Ammon's horn (tissue), 1 donor: ENCODE measurements around the gene GPAT3.
"Not testable (repeated sequence)": the region's sequence is repeated elsewhere in the genome, so short reads cannot be mapped to it uniquely, and the experiment has no call there.

ENCODE experiments used
- DNase-seq: peaks from one replicate; pipeline ENCODE4 v3.0.0-alpha.2; 2016; ENCODE audit warnings: low spot score

Gene GPAT3

DNA sequence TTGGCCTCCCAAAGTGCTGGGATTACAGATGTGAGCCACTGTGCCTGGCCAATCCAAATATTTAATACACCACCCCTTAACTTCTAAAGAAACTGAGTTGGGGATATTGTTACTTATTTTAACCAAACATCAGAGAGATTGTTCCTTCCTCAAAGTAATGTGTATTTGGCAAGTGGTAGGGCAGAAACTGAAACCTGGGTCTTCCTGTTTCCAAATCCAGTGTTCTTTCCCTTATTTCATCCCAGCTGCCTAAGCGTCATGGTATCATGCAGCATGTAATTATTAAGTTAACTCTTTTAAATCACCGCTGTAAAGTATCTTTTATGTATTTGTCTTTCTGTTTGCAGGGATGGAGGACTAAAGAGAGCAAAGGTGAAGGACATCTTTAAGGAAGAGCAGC, 68.4 kb downstream of the GPAT3 start:
- DNase-seq = peak; percentile 44

DNA sequence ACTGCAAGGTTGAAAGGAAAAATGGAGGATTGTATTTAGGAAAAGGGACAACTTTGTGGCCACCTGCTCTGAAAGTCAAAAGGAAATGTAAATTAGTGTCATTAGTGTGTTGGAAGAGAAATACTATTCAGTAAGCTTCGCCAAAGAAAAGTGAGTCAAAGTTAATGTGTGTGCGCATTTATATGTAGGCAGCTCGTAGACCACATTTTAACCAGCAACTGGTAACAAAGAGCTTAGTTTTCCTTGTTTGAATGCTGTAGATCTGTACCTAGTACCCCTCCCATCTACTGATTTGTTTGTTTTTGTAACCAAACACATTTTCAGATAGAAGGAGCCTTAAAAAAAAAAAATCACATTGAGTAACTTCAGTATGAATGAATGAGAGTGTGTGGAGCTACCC, 69.3 kb downstream of the GPAT3 start:
- no peak for DNase-seq

DNA sequence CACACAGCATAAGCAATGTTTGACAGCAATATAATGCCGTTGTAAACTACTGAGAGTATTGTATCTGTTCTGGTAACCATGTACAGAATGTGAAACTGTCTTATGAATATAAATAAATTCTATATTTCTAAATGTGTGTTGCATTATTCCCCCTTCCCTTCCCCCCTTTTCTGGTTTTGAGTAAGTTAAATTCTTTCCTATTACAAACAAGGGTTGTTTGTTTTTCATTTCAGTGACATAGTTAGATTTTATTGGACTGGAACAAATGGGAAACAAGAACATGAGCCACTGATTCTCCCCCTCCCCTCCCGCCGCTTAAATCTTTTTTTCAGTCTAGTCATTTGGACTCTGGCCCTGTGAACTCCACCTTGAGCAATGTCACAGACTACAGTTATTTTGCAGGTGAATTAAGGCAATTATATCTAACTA, 69.8 kb downstream of the GPAT3 start:
- DNase-seq = no peak

DNA sequence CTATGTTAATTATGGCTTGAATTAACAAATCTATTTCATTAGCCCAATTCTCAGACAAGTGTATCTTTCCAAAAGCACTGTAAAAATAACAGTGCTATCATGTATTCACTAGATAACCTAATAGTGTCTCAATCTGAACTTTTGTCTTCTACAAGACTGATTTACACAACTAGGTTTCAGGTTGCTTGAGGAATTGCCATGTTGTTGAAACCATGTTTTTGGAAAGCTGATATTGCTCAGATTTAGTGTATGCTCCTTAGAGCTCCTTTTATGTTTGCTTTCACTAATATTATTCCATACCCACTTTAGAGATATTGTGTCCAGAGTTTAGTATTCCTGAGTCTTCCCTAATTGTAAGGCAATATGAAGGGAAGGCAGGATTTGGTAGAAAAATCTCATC, 70.6 kb downstream of the GPAT3 start:
- no peak for DNase-seq

DNA sequence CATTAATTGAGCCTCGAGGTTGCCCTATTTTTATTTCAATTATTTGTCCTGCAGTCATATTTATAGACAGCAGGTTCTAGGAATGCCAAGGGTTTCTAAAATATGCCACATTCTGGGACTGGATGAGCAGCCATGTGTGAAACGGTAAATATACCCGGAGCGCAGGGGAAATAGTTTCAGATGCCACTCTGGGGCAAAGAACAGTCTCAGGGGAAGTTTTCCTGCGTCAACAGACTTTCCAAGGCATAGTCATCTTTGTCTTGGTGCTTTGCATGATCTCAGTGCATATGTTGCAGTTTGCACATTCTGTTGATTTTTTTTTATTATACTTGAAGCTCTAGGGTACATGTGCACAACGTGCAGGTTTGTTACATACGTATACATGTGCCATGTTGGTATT, 71.0 kb downstream of the GPAT3 start:
- DNase-seq = no peak

DNA sequence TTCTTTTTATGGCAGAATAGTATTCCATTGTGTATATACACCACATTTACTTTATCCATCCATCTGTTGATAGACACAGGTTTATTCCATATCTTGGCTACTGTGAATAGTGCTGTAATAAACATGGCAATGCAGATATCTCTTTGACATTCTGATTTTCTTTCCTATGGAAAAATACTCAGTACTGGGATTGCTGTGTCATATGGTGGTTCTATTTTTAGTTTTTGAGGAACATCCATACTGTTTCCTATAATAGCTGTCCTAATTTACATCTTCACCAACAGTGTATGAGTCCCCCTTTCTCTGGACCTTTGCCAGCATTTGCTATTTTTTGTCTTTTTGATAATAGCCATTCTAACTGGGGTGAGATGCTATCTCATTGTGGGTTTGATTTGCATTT, 73.5 kb downstream of the GPAT3 start:
- DNase-seq = no peak

DNA sequence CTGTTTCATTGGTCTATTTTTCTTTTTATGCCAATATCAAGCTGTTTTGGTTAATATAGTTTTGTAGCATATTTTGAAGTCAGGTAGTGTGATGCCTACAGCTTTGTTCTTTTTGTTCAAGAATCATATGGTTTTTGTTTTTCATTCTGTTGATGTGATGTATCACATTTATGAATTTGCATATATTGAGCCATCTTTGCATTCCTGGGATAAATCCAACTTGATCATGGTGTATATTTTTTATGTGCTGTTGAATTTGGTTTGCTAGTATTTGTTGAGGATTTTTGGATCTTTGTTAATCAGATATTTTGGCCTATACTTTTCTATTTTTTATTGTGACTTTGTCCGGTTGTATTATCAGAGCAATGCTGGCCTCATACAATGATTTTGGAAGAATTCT, 74.8 kb downstream of the GPAT3 start:
- DNase-seq = no peak

DNA sequence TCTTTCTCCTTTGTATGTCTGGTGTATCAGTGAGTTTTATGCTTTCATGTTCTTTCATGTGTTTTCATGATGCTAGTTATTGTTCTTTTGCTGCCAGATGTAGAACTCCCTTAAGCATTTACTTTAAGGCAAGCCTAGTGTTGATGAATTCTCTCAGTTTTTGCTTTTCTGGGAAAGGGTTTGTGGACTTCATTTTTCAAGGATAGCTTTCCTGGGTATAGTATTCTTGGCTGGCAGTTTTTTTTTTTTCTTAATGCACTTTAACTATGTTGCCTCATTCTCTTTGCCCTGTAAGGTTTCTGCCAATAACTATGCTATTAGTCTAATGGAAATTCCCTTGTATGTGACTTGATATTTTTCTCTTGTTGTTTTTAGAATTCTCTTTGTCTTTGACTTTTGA, 77.1 kb downstream of the GPAT3 start:
- DNase-seq = no peak

DNA sequence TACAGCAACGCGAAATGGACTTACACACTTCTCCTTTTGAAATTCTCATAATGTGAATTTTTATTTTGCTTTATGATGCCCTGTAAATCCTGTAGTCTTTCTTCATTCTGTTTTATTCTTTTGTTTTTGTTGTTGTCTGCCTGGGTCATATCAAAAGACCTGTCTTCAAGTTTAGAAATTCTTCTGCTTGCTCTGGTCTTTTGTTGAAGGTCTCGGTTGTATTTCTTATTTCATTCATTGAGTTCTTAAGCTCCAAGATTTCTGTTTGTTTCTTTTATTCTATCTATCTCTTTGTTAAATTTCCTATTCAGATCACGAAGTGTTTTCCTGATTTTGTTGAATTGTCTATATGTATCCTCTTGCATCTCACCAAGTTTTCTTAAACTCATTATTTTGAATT, 78.1 kb downstream of the GPAT3 start:
- DNase-seq = no peak

DNA sequence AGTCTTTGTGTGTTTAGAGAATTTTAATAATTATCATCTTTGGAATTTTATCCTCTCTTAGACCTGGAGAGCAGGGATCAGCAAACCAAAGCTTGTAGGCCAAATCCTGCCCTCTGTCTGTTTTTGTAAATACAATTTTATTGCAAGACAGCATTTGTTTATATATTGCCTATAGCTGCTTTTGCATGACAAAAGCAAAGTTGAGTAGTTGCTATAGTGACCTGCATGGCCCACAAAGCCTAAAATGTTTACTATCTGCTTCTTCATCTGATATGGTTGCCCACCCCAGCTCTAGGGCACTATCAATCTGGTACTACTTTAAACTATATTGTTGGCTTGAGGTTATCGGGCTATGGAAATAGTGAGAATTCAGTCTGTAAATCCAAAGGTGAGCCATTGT, 80.3 kb downstream of the GPAT3 start:
- DNase-seq = no peak

DNA sequence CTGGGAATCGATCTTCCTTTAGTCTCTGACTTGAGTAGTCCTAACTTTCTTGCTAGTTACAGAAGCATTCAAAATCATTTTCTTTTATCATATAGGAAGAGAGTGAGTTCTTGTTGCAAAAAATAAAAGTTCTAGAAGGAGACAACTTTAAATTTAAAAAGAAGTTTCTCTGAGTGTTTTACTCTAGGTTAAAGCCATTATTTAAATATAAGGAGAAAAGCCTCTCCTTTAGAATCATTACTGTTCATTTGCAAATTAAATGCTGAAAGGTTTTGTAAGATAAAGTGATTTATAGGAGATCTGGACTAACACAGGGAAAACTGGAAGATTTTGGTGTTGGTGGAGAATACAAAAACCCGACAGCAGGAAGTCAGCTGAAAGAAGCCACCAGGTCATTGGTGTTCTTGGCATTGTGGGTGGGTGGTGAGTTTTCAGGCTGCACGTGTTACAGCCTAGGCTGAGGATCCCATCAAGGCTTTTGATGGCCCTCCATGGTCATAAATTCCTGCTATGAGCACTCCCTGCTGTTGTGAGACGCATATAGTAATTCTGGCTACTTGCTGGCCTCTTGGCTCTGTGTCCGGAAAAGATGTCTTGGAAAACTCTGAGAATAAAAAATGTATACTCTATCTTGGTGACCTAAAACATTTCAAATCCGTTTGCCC, 81.6 kb downstream of the GPAT3 start:
- no peak for DNase-seq

DNA sequence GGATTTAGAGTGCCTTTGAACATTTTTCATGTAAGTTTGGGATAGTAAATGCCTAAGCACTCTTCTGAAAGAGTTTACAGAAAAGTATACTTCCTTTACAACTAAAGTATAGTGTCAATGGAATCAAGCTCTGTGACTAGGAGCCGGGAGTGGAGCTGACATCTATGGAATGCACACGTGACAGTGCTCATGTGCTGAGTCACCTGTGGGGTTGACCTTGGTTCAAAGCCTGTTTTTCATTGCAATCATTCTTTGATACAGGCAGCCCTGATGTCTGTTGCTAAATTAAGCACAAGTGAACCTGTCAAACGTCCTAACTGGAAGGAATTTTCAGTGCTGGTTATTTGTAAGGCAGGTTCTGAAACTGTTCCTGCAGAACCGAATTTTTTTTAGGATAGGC, 82.5 kb downstream of the GPAT3 start:
- DNase-seq = no peak

DNA sequence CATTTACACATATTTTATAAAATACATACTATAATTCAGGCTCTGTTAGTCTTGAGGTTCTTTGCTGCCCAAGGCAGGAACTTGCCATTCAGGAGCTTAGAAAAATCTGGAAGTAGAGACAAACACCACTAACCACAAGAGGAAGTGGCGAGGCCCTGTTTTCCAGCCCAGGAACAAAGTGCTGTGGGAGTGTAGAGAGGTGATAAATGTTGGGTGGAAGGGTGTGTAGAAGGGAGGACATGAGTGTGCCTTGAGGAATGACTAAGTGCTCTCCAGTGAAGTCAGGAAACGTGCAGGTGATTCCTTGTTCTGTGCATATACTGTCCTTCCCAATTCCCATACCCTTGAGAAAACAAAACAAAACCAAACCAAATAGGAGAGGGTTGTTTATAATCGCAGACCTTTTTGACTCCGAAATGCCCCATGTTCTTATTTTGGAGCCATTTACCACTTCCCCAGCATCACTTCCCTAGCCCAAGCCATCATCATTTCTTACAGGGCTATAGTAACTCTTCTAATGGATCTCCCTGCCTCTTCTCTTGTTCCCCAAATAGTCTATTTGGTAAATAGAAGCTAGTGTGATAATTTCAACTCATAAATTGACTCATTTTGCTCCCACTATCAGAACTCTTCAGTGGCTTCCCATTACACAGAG, 83.2 kb downstream of the GPAT3 start:
- DNase-seq = peak; percentile 55

DNA sequence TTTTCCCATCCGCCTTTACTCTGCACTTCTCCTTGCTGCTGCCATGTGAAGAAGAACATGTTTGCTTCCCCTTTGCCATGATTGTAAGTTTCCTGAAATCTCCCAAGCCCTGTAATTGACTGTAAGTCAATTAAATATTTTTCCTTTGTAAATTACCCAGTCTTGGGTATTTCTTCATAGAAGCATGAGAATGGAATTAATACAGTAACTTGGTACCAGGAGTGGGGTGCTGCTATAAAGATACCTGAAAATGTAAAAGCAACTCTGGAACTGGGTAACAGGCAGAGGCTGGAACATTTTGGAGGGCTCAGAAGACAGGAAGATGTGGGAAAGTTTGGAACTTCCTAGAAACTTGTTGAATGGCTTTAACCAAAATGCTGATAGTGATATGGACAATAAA, 86.2 kb downstream of the GPAT3 start:
- not testable (repeated sequence) for DNase-seq

DNA sequence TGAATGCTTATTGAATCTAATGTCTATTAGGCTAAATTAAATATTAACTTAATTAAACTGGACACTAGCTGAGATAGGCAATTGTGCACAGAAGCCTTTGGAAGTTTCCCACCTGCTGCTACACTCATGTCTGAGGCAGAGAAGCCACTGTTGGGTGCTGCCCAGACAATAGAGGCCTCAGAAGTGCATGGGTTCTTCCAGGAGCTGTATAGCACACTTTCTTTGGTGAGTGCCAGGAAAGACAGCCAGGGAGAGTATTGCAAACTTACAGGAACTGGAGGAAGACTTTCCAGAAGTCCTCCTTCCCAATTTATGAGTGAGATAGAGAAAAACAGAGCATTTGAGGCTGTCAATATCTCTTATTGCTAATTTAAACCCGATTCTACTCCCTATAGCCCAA, 89.9 kb downstream of the GPAT3 start:
- DNase-seq = no peak

DNA sequence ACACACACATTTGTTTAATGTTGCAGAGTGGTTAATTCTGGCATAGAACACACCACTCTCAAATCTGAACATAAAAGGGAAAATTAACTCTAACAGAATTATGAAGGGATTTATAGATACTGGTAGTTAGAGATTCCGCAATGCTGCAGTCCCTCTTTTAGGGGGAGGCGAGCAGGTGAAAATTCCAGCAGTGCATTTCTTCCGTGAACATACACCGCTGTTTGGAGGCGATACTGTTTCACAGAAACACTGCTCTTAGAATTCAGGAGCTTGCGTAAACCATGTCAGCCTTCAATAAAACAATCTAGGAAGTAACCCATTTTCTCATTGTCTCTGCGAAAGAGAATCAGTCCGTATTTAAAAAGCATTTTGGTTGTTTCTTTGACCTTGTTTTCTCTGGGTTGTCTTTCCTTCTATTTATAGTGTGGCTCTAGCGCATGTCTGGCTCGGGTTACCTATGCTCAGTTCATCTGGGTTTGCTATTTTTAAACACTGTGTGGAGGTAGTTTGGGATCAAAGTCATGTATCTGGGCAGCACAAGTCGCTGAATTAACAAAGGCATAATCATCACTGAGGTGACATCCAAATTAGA, 90.4 kb downstream of the GPAT3 start:
- DNase-seq = no peak

DNA sequence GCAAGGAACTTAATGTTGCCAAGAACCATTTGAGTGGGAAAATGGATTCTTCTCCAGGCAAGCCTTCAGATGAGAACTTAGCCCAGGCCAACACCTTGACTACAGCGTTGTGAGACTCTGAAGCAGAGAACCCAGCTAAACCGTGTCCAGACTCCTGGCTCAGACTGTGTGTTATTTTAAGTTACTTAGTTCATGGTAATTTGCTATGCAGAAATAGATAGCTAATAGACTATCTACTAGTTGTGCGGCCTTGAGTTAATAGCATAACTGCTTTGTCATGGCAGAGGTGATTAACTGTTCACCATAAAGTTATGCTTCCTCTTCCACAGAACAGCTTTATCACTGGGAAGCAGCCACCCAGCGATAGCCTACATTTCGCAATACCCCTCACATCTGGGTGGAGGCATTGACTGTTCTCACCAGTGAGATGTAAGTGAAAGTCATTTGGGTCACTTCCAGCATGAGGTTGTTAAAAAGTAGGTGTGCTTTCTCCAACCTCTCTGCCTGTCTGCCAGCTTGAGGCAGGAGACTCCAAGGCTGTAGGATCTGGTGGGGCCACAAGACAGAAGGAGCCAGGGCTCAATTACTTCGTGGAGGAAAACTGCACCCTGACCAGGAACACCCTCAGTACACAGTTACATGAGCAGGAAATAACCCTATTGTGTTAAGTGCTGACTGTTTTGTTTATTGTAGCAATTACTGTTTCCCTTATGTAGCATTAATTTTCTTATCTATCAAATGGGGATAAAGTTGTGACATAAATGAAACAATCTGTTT, 94.2 kb downstream of the GPAT3 start:
- DNase-seq = peak; percentile 33

DNA sequence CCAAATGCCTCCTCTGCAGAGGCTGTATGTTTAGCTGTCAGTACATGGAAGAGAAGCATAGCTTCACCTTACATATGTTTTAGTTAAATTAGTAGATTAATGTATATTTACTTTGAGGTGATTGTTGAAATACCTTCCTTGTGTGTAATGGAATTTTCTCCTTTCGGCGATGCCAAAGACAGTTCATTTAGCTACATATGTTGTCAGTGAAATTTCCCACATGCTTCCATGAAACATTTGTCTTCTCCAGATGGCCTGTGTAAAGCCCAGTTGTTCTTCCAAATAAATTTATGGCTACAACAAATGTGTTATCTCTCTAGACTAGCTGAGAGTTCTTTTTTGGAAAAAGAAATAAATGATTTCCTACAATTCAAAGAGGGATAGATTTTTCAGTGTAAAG, 95.2 kb downstream of the GPAT3 start:
- peak; percentile 31 for DNase-seq

DNA sequence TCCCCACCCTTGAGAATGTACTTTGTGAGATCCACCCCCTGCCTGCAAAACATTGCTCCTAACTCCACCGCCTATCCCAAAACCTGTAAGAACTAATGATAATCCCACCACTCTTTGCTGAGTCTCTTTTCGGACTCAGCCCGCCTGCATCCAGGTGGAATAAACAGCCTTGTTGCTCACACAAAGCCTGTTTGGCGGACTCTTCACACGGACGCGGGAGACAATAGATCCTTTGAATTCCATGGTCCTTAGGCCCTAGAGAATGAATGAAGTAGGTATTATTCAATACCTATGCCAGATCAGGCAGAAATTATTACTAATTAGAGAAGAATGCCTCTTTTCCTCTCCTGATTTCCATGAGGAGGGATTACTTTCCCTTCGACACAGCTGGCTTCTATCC, 101.0 kb downstream of the GPAT3 start:
- no peak for DNase-seq

DNA sequence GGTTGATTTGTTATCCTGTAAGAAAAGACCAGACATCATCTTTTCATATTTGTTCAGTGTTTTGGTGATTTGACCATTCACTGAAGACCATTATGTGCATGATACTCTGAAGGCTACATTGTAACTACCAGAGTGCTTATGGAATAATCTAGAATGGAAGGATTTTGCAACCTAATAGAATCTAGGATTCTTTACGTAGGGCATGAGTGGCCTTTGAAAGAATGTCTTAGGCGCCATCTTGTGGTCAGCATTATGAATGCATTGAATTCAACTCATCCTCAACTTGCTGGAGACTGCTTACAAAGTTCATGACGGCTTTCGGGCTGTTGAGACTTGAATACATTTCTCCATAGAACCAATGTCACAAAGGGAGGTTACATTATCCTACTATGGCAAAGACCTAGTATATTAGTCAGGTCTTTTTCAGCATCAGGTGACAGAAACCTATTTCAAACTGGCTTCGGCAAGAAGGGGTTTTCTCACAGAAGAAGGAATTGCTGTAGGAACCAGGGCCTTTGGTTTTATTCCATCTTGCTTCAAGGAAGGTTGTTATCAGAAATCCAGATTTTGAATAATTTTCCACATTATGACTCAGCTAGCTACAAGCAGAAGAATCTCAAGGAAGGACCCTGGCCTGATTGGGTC, 104.1 kb downstream of the GPAT3 start:
- peak; percentile 89 for DNase-seq

DNA sequence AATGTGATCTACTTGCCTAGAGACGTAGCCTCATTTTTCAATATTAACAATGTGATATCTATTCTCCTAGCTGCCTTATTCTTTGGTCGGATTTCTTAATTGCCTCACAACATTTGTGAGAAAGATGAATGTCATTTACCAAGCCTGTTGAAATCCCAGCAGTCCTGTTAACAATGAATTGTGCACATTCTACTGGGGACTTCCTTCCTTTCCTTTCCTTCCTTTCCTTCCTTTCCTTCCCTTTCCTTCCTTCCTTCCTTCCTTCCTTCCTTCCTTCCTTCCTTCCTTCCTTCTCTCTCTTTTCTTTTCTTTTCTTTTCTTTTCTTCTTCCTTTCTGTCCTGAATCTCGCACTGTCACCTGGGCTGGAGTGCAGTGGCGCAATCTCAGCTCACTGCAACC, 107.1 kb downstream of the GPAT3 start:
- DNase-seq = no peak
